ENCODE data around the gene ADIG.
"Not testable (repeated sequence)": the region's sequence is repeated elsewhere in the genome, so short reads cannot be mapped to it uniquely, and the experiment has no call there.

ADIG gene

GRCh38 chr20:38579219-38579910 lies 1.6 kb upstream of the ADIG start:
- DNase-seq, result no peak

GRCh38 chr20:38579921-38580320 lies 1.1 kb upstream of the ADIG start:
- no peak for DNase-seq

GRCh38 chr20:38581830-38582358 lies 897 bp downstream of the ADIG start:
- DNase-seq, result no peak

- DNase-seq, result no peak
Observed at GRCh38 chr20:38583306-38583705, 2.3 kb downstream of the ADIG start.

GRCh38 chr20:38584099-38584763 lies 3.2 kb downstream of the ADIG start:
- no peak for DNase-seq

GRCh38 chr20:38585404-38586180 lies 4.6 kb downstream of the ADIG start:
- no peak for DNase-seq

- no peak for DNase-seq
Observed at GRCh38 chr20:38586181-38586525, 5.2 kb downstream of the ADIG start.

GRCh38 chr20:38588303-38588702 lies 7.3 kb downstream of the ADIG start:
- DNase-seq, result no peak

- no peak for DNase-seq
Observed at GRCh38 chr20:38589351-38589750, 8.4 kb downstream of the ADIG start.

GRCh38 chr20:38589967-38590675 lies 9.1 kb downstream of the ADIG start:
- DNase-seq, result no peak

- DNase-seq, result no peak
Observed at GRCh38 chr20:38590676-38591473, 9.9 kb downstream of the ADIG start.

- DNase-seq, result no peak
Observed at GRCh38 chr20:38591474-38592410, 10.7 kb downstream of the ADIG start.

- not testable (repeated sequence) for DNase-seq
Observed at GRCh38 chr20:38592411-38592790, 11.4 kb downstream of the ADIG start.

GRCh38 chr20:38594281-38594680 lies 13.3 kb downstream of the ADIG start:
- not testable (repeated sequence) for DNase-seq

- not testable (repeated sequence) for DNase-seq
Observed at GRCh38 chr20:38595886-38596285, 14.9 kb downstream of the ADIG start.

- no peak for DNase-seq
Observed at GRCh38 chr20:38599410-38599882, 18.4 kb downstream of the ADIG start.

- no peak for DNase-seq
Observed at GRCh38 chr20:38600057-38600456, 19.1 kb downstream of the ADIG start.

- no peak for DNase-seq
Observed at GRCh38 chr20:38601216-38602184, 20.5 kb downstream of the ADIG start, which contains the start of gene ARHGAP40. Gene ARHGAP40 (plus strand): TSS chr20:38601809.

- no peak for DNase-seq
Observed at GRCh38 chr20:38602185-38602581, 21.2 kb downstream of the ADIG start.

GRCh38 chr20:38603286-38603685 lies 22.3 kb downstream of the ADIG start:
- no peak for DNase-seq

All from CD4-positive, alpha-beta T cell treated with Interleukin-15 for 1 hour (primary cell).